NCI-H460 (cell line): ENCODE measurements around the gene OR10A2. TPM values are rescaled to one million over a fixed set of nuclear protein-coding genes. Genes with fewer than 3 reads are reported as not detected.
"Not testable (repeated sequence)": the region's sequence is repeated elsewhere in the genome, so short reads cannot be mapped to it uniquely, and the experiment has no call there.

ENCODE experiments used
- DNase-seq: peaks from one replicate; pipeline ENCODE4 v3.0.0-alpha.2; 2016; ENCODE audit warnings: low read depth; ENCODE audit errors: extremely low read depth
- polyA plus RNA-seq: library from polyadenylated mRNA; depleted of rRNA; stranded (reverse); fragments of >200 nt; gene quantifications from 2 replicates; pipeline ENCODE4 v1.2.3, GENCODE V29; 2014; cell fraction: nucleus; rRNA removed
- total RNA-seq: library from RNA; depleted of rRNA; stranded (reverse); fragments of >200 nt; shearing (Covaris generic); gene quantifications from 2 replicates; pipeline ENCODE4 v1.2.3, GENCODE V29; 2014; rRNA removed

The OR10A2 gene
- total RNA-seq, result not detected in 2 replicates
- not detected in 2 replicates for polyA plus RNA-seq

DNA sequence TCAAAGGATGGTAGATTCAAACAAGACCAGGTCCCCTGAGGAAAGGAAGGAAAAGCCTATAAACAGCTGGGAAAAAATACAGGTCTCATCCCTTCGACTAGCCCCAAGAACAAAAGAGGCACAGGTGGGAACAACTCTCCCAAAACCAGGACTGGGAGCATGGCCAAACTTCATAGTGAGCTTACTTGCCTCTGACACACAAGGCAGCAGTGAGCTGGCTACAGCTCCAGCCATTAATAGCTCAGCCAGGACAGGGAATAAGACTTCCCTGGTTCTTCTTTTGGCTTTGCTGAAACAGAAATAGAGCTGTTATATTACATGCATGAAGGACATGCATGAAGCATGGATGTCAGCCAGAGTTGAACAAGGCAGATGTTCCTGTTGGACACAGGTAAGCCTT lies at the start of gene OR10A2:
TSS of gene OR10A2 (plus strand) at position 97 of the 400 bp plus-strand sequence. CDS start 6,698 bp downstream, outside the sequence.
- DNase-seq, result no peak

DNA sequence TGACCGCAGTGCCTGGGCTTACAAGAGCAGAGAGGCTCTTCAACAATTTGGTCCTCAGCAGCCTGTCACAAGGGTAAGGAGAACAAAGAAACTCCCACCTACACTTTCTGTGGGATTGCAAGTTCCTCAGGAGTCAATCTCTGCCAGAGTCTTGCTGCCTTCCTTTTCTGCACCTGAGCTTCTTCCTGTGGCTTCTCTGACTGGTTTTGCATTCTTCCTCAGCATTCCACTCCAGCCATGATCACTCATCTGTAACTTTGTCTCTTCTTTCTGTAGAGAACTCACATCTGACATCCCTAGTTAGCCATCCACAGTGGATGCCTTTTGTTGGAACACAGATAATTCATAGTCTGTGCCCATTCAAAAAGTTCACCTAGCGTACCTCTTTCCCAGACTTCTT lies 49.2 kb upstream of the OR10A2 start:
- no peak for DNase-seq

GRCh38 chr11:6817694-6818093 lies 45.2 kb upstream of the OR10A2 start:
- no peak for DNase-seq

GRCh38 chr11:6818967-6819366 lies 43.9 kb upstream of the OR10A2 start:
- no peak for DNase-seq

DNA sequence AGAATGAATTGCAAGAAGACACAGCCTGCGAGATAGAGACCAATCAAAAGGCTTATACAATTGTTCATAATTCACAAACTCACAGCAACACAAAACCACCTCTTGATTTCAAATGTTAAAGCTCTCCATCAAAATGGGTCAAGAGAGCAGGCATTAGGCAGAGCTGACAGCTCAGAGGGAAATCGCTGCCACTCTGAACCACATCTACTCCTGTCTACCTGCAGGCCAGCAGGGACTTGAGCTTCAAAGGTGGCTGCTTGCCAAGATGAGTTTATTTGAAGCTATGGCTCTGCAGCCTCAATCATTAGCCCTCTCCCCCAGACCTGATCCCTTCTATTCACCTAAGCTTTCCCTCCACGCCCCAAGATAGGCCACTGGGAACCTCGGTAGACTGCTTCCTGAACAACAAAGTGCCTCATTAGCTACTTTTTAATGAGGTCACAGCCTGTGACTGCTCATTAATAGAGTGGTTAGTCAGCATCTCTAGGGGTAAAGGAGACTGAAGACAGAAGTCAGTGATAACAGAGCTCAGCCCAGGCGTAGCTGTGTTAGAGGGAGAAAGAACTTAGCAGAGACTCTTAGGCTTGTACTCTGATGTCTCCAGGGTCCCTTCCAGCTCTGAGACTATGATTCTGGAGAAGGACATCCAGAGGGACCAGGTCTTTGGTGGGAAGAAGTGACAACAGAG lies 38.6 kb upstream of the OR10A2 start:
- no peak for DNase-seq

GRCh38 chr11:6825231-6825744 lies 37.6 kb upstream of the OR10A2 start:
- DNase-seq, result no peak

DNA sequence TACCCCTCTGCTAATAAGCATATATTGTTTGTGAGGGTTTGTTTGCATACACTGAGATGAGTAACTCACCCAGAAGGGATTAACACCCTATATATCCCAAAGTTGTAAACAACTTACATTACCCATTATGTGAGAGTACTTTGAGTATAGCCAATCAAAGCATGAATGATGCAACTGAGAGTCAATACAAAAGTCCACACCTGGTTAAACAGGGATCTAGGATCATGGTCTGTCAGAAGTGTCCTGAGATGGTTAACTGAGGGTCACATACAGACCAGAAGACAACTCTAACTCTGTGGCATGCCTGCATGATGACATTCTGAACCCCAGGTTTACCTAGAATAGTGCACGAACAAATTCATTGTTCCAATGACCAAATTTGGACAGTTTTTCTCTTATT lies 34.8 kb upstream of the OR10A2 start:
- no peak for DNase-seq

- no peak for DNase-seq
Measured at GRCh38 chr11:6833356-6833755, 29.5 kb upstream of the OR10A2 start.

DNA sequence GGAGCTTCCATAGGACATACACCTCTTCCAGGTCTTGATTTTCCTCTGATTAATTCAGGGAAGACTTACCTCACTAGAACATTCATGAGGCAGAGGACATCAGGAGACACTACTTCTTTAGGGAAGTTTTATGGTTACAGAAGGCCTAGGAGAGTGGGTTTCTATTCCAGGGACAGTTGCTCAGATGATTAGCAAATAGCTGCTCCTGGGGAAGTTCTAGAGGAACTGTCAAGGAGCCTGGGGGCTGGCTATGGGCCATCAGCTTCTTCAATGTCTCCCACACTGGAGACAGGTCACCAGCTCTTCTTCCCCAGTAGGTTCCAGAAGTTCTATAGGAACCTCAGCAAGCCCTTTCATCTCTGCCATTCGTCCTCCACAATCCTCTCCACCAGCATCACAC lies 28.8 kb upstream of the OR10A2 start:
- DNase-seq, result no peak

DNA sequence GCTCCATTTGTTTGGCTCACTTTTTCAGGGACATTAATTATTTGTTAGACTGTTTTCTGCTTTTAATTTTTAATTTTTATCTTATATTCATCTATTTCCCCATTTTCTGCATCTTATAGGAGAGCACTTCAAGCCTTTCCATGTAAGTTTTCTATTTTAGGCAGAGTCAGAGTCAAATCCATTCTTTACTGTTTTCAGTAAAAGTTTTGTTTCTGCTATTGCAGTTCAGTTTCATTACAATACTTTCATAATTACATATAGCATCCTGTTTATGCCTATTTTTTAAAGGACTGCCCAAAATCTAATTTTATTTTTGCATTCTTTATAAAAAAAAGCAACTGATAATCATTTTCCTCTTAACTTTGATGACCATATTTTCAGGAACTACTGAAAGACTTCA lies 21.2 kb upstream of the OR10A2 start:
- DNase-seq, result no peak

DNA sequence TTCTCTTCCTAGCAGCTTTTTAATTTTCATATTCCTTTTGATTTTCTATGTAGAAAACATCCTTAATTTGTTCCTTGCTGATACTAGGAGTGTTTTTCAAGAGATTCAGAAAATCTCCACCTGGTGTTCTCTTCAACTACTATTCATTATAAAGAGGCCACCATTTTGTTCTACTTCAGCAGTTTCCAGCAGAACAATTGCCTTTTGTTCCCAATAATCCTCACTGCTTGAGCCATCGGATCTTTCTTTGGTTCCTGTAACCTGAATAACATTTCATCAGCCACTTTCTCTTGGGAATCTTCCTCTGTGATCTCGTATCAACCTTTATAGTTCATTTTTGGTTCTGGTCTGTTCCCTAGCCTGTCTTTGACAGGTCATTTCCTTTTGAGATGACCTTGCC lies 19.2 kb upstream of the OR10A2 start:
- DNase-seq, result no peak

DNA sequence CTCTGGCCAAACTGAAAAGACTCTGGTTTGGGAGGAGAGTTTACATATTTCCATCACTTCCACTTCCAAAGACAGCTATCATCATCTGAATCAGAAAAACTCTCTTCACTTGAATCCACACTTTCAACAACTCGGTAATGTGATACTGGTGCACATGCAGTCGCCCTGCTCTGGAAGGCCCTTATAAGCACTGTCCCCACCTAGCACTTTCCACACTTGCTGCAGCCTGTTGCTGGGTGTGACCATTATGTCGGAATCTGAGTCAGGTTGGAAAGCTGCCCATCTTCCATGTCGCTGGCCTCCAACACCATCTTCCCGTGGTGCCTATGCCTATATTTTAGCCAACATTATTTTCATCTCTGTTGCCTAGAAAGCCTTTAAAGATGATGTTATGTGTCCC lies 18.5 kb upstream of the OR10A2 start:
- no peak for DNase-seq

DNA sequence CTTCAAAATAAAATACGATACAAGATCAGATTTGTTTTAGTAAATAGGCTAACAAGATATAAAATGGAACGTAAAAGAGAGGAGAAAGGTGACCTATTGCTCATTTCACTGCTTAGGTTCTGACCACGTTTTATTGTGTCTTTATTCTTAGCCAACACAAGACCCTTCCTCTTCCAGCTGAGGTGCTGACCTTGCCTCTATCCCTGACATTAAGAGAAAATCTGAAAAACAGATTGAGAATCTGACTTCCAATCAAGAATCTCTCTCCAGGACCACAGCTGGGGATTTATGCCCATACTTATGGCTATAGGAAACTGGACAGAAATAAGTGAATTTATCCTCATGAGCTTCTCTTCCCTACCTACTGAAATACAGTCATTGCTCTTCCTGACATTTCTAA lies 17.5 kb upstream of the OR10A2 start, which contains the start of gene OR10A5:
TSS of gene OR10A5 (plus strand) at position 301 of the 400 bp plus-strand sequence. CDS start at position 301, 0 bp downstream.
- DNase-seq, result no peak

DNA sequence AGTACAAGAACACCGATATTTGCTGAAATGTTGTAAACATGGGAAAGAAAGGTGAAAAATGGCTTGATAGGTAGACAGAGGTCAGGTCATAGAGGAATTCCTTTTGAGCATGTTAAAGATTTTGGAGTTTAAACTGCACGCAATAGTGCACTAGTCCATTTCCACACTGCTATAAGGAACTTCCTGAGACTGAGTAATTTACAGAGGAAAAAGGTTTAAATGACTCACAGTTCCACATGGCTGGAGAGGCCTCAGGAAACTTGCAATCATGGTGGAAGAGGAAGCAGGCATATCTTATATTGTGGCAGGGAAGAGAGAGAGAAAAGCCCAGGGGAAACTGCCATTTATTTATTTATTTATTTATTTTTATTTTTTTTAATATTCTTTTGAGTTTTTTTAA lies 12.3 kb upstream of the OR10A2 start:
- no peak for DNase-seq

DNA sequence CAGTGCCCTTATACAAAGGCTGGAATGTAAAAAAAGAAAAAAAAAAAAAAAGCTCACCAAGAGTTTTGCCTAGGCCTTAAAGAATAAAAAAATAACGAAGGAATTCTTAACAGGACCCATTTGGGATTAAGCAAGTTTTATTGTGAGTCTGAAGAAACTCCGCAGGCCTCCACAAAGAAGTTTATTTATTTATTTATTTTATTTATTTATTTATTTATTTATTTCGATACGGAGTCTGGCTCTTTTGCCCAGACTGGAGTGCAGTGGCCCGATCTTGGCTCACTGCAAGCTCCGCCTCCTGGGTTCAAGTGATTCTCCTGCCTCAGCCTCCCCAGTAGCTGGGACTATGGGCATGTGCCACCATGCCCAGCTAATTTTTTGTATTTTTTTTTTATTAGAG lies 8.1 kb upstream of the OR10A2 start:
- not testable (repeated sequence) for DNase-seq

DNA sequence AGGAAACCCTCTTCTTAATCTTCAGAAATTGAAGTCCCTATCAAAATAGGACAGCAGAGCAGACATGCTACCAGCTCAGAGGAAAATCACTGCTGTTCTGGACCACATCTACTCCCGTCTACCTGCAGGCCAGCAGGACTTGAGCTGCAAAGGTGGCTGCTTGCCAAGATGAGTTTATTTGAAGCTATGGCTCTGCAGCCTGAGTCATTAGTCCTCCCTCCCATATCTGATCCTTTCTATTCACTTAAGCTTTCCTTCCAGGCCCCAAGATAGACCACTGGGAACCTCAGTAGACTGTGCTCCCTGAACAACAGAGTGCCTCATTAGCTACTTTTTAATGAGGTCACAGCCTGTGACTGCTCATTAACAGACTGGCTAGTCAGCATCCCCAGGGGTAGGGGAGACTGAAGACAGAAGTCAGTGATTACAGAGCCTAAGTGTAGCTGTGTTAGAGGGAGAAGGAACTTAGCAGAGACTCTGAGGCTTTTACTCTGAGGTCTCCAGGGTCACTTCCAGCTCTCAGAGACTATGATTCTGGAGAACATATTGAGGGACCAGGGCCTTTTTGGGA lies 6.8 kb upstream of the OR10A2 start:
- DNase-seq, result no peak

GRCh38 chr11:6856871-6857270 lies 6.0 kb upstream of the OR10A2 start:
- DNase-seq, result no peak

GRCh38 chr11:6864438-6864837 lies 1.6 kb downstream of the OR10A2 start:
- no peak for DNase-seq

GRCh38 chr11:6871278-6871677 lies 8.4 kb downstream of the OR10A2 start:
- no peak for DNase-seq

DNA sequence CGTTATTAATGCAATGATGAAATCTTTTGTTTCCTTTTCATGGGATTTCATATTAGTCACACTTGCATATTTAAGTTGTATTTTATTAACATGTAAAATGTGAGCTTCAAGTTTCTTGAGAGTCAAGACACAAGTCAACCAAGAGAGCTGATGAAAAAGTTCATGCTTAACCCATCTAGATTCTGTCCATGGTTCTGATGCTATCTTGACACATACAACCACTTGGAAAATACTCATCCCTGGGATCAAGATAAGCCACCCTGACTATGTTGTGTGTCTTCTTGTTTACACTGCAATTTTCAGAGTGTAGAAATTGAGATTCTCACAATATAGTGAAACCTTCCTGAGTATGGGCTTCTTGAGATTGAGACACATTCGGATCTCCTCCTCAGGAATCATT lies 12.9 kb downstream of the OR10A2 start:
- DNase-seq, result no peak

DNA sequence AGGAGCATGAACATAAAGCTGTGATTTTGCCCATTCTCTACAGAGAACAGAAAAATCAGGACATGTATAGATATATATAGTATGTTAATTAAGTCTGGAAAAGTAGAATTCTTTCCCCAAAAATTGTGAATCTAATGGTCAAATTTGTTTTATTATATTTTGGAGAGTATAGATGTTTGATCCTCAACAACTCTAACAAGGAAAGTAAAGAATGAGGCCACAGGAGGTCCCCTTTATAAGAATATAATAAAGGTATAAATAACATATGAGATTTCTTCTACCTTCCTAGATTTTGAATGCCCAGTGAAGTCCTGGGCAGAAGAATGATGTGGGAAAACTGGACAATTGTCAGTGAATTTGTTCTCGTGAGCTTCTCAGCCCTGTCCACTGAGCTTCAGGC lies 13.5 kb downstream of the OR10A2 start, which contains the start of gene OR10A4:
TSS of gene OR10A4 (plus strand) at position 301 of the 400 bp plus-strand sequence. CDS start at position 324, 23 bp downstream.
- no peak for DNase-seq

DNA sequence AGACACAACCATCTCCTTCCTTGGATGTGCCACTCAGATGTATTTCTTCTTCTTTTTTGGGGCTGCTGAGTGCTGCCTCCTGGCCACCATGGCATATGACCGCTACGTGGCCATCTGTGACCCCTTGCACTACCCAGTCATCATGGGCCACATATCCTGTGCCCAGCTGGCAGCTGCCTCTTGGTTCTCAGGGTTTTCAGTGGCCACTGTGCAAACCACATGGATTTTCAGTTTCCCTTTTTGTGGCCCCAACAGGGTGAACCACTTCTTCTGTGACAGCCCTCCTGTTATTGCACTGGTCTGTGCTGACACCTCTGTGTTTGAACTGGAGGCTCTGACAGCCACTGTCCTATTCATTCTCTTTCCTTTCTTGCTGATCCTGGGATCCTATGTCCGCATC lies 14.1 kb downstream of the OR10A2 start:
- no peak for DNase-seq
